Activated CD4-positive, alpha-beta T cell treated with anti-CD3 and anti-CD28 coated beads for 1 hour (primary cell): Measurements from ENCODE around the gene SYNGR2.
"Not testable (repeated sequence)": the region's sequence is repeated elsewhere in the genome, so short reads cannot be mapped to it uniquely, and the experiment has no call there.

ENCODE experiments used
- DNase-seq: peaks from one replicate; pipeline ENCODE4 v3.0.0-alpha.2; 2020

The SYNGR2 gene

DNA sequence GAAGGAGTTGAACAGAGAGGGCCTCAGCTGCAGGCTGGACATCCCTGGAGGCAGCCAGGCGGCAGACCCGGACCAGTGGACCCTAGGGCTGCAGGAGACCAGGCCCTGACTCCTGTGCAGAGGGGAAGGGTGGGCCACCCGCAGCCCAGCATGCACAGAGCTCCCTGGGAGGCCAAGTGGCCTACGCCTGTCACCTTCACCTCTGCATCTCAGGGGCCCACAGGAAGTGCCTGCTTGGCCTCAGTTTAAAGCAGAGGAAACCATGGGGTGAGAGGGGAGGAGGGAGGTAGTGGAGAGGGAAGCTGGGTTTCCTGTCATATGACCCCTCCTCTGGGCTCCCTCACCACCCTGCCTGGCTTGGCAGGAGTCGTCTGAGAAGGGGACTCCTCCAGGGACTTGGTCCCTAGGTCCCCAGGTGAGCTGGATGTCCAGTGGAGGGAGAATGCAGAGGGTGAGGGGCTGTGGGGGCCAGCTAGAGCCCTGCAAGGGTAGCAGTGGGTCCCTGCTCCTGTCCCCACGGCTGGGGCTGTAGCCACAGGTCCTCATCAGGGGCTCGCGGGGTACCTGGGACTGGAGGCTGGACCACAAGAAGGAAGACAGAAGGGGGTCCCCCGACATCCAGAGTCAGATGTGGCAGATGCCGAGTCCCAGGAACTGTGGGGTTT lies 37.8 kb upstream of the SYNGR2 start, which contains the start of gene TMC8:
TSS of gene TMC8 (plus strand) at position 335 of the 665 bp plus-strand sequence. CDS start 818 bp downstream, outside the sequence.
- DNase-seq: peak; percentile 58

DNA sequence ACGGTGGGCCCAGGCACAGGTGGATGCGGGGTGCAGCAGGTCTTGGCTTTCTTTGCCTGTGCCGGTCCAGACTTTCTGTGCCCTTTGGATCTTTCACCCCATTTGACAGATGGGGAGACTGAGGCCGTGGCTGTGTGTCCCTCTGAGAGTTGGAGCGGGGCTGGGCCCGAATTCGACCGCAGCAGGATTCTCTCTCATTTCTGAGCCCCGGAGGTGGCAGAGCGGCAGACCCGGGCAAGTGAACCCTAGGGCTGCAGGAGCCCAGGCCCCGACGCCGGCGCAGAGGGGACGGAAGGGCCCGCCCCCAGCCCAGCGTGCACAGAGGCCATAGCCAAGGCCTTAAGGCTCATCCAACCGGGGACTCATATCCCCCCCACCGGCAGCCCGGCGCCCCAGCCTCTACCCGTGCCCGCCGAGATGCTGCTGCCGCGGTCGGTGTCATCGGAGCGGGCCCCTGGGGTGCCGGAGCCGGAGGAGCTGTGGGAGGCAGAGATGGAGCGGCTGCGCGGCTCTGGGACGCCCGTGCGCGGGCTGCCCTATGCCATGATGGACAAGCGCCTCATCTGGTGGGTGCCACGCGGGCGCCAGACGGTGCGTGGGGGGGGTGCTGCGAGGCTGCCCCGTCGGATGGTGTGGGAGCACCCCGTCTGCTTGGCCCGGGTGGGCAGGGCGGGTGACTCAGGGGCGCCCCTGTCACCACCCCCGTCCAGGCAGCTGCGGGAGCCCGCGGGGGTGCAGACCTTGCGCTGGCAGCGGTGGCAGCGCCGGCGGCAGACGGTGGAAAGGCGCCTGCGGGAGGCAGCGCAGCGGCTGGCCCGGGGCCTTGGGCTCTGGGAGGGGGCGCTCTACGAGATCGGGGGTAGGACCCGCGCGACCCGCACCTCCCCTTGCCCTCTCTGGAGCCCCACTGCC lies 37.0 kb upstream of the SYNGR2 start:
- no peak for DNase-seq

DNA sequence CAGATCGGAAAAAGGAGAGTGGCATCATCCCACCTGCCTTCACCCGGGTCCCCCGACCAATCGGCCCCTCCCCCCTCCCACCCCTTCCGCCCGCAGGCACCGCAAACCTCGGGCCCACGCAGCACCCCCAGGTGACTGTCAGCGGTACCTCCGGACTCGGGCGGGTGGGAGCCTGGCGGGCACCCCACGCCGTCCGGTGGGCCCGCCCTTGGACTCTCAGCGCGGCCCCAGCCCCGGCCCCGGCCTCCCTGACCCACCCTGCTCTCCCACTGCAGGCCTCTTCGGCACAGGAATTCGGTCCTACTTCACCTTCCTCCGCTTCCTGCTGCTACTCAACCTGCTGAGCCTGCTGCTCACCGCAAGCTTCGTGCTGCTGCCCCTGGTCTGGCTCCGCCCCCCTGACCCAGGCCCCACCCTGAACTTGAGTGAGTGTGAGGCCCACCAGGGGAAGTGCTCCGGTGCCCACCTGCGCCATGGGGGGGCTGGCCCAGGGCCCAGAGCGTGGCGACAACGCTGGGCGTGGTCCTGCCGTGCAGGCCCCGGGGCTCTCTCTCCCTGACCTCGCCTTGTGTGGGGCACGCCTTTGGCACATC lies 36.2 kb upstream of the SYNGR2 start:
- no peak for DNase-seq

DNA sequence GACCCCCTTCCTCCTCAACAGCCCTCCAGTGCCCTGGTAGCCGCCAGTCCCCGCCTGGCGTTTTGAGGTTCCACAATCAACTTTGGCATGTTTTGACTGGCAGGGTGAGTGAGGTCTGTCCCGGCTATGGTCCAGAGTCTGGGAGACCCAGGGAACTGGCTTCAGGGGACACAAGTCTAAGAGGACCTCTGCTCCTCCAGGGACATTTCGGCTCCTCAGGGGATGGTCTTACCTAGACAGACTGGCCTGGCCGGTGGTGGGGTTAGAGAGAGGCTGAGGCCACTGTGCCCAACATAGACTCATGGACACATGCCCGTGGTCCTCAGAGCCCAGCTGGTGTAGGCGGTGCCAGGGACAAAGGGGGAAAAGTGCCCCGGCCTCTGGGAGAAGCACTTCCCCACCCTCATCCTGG lies 35.6 kb upstream of the SYNGR2 start:
- no peak for DNase-seq

DNA sequence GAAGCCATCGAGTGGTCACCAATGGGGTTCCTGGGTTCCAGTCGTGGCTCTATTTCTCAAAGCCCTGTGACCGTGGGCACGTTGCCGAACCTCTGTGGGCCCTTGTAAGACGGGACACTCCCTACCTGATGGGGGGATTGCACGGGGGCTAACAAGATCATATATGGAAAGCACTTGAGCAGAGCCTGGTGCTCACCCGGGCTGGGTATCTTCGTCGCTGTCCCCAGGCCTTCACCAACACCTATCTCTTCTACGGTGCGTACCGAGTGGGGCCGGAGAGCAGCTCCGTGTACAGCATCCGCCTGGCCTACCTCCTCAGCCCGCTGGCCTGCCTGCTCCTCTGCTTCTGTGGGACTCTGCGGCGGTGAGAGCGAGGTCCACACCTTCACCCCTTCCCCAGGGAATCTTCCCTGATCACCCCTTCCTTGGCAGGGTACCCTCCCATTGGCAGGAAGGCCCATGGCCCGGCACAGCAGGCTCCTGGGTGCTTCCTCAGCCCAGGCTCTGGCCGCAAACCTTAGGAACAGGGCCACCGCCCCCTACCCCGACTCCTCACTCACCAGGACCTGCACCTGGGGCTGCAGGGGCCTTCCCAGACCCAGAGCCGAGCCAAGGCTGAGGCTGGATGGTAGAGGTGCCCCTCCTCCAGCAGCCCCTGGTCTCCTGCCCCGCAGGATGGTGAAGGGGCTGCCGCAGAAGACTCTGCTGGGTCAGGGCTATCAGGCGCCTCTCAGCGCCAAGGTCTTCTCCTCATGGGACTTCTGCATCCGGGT lies 35.0 kb upstream of the SYNGR2 start:
- no peak for DNase-seq

DNA sequence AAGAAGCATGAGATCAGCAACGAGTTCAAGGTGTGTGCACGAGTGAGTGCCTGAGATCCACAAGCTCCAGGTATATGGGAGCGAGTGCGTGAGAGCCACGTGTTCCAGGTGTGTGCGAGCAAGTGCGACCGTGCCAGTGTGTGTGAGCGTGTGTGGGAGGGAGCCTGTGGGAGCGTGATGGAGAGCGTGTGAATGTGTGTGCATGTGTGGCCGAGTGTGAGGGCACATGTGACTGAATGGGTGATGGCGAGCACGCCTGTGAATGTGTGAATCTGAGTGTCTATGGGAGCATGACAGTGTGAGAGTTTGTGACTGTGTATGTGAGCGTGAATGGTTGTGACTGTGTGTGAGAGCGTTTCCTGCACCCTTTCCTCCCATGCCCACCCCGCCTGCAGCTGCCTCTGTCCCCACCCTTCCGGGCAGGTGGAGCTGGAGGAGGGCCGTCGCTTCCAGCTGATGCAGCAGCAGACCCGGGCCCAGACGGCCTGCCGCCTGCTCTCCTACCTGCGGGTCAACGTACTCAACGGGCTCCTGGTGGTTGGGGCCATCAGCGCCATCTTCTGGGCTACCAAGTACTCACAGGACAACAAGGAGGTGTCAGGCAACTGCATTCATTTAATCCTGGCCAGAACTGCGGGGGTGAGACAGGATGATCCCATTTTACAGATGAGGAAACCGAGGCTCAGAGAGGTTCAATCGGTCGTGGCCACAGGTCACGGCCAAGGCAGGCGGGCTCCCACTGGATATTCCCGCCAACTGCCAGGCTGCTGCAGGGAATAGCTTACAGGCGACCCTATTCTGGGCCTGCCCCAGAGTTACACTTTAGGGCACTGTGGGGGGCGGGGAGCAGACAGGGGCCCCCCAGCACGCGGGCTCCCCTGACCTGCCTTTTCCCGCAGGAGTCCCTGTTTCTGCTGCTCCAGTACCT lies 34.1 kb upstream of the SYNGR2 start:
- peak; percentile 68 for DNase-seq

DNA sequence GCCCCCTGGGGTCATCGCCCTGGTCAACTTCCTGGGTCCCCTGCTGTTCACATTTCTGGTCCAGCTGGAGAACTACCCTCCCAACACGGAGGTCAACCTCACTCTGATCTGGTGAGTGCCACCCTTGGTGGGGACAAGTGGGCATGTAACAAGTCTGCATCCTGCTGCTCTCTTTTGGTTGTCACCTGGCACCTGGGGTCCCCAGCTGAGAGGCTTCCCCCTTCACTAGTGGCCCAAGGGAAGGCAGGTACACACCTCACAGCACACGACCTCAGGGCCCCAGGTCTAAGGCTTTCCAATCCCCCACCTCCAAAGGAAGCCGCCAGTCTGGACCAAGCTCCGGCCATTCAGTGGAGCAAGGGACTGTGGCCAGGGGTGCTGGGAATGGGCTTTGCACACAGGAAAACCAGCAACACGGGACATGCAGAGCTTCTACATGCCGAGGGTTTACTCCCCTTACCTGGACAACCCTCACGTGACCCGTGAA lies 33.4 kb upstream of the SYNGR2 start:
- peak; percentile 7 for DNase-seq

DNA sequence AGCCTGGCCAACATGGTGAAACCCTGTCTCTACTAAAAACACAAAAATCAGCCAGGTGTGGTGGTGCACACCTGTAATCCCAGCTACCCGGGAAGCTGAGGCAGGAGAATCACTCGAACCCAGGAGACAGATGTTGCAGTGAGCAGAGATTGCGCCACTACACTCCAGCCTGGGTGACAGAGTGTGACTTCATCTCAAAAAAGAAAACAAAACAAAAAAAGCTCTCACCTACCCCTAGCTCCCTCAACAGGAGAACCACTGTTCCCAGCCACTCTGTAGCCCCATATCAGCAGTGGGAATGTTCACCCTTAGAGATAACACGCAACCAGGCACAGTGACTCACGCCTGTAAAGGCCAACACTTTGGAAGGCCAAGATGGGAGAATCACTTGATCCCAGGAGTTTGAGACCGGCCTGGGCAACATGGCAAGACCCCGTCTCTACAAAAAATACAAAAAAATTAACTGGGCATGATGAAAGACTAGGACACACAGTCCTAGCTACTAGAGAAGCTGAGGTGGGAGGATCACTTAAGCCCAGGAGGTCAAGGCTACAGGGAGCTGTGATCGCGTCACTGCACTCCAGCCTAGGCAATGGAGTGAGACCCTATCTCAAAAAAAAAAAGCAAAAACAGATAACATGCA lies 32.4 kb upstream of the SYNGR2 start:
- DNase-seq: no peak

DNA sequence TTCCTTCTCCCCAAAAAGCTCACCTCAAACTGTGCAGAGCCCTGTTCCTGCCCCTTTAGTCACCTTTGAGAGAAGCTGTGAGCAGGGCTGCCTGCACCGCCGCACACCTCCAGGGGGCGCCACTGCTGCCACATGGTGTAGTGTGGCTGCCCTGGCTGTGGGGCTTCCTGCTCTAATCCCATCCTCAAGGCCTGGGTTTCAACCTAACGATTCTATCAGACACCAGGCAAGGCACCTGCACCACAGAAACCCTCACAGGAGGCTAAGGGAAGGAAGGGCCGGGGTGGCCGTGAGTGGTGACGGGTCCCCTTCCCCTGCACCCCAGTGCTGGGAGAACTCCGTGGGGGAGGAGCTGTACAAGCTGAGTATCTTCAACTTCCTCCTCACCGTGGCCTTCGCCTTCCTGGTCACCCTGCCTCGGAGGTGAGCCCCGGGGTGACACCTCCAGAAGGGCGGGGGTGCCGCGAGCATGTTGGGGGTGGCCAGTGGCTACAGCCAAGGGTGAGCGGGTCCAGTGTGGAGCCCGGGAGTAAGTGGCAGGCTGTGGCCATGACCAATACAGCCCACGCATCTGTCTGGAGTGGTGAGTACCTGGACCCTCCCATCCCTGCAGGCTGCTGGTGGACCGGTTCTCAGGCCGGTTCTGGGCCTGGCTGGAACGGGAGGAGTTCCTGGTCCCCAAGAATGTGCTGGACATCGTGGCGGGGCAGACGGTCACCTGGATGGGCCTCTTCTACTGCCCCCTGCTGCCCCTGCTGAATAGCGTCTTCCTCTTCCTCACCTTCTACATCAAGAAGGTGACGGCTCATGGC lies 30.8 kb upstream of the SYNGR2 start:
- DNase-seq: no peak

DNA sequence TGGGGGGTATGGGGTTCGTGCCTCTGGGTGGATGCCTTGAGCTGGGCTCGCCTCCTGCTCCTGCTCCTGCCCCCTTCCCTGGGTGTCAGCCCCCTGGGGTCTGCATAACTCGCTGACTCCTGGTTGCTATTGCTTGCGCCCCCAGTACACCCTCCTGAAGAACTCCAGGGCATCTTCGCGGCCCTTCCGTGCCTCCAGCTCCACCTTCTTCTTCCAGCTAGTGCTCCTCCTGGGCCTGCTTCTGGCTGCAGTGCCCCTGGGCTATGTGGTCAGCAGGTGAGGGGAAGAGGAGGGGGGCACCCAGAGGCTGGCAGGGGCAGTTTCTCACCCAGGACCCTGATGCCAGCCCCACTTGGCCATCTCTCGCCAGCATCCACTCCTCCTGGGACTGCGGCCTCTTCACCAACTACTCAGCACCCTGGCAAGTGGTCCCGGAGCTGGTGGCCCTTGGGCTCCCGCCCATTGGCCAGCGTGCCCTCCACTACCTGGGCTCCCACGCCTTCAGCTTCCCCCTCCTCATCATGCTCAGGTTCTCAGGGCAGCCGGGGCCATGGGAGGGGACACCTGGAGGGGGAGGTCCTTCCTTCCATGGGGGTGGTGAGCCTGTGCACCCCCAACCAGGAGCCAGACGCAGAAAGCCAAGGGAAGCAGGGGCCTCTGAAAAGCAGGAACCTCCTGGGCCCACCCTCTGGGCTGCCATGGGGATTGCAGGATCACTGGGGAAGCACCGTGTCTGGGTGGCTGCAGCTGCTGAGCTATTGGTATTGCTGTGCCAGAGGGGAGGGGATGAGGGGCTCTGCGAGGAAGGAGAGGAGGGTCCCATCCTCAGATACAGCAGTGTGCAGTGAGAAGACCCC lies 29.9 kb upstream of the SYNGR2 start:
- DNase-seq: no peak

DNA sequence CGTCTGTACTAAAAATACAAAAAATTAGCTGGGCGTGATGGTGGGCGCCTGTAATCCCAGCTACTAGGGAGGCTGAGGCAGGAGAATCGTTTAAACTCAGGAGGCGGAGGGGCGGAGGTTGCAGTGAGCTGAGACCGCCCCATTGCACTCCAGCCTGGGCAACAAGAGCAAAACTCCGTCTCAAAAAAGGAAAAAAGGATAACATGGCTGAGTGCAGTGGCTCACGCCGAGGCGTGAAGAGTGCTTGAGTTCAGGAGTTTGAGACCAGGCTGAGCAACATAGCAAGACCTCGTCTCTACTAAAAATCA lies 28.6 kb upstream of the SYNGR2 start:
- DNase-seq: not testable (repeated sequence)

DNA sequence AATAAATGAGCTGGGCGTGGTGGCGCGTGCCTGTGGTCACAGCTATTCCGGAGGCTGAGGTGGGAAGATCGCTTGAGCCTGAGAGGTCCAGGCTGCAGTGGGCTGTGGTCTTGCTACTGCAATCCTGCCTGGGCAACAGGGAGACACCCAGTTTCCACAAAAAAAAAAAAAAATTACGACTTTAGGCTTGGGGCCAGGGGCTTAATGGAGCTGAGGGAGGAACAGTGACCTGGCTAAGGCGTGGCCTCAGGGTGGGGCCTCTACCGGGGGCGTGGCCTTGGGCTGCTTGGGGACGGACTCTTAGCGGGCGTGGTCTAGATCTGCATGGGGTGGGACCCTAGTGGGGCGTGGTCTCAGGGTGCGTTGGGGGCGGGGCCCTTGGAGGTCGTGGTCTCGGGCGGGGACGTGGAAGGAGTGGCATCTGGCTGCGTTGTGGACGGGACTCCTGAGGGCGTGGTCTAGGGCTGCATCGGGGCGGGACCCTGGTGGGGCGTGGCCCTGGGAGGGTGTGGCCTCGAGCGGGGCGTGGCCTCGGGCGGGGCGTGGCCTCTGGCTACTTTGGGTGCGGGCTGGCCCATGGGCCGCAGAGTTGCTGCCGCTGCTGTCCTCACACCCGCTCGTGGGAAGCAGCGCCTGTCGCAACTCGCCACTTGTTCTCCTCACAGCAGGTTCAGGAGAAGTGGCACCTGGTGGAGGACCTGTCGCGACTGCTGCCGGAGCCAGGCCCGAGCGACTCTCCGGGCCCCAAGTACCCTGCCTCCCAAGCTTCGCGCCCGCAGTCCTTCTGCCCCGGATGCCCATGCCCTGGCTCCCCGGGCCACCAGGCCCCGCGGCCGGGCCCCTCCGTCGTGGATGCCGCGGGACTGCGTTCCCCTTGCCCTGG lies 28.0 kb upstream of the SYNGR2 start:
- DNase-seq: peak; percentile 86

DNA sequence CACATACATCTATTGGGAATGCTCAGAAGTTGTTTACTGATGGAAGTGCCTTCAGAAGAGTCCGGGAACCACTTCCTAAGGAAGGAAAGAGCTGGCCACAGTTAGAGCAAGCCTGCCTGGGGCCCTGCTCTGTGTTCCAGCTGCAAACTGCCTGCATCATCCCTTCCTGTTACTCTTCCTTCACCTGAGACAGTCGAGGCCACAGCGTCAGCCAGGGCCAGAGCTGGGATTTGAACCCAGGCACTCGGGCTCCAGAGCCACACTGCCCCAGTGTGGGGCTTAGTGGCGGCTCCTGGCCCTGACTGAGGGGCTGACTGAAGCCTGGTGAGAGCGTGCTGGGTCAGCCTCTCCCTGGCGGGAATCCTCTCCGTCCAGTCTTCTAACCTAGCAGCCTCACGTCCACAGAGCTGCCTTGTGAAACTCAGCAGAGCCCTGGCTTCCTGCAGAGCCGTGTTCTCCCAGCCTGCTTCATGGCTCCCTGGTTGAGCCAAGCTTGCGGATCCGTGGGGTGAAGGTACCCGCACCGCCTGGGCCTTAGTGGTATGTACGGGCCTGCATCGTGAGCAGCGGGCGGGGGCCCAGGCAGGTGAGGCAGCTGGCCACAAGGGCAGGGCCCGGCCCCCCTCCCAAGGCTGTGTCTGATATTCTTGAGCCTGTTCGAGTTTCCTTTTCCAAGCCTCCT lies 26.8 kb upstream of the SYNGR2 start:
- no peak for DNase-seq

DNA sequence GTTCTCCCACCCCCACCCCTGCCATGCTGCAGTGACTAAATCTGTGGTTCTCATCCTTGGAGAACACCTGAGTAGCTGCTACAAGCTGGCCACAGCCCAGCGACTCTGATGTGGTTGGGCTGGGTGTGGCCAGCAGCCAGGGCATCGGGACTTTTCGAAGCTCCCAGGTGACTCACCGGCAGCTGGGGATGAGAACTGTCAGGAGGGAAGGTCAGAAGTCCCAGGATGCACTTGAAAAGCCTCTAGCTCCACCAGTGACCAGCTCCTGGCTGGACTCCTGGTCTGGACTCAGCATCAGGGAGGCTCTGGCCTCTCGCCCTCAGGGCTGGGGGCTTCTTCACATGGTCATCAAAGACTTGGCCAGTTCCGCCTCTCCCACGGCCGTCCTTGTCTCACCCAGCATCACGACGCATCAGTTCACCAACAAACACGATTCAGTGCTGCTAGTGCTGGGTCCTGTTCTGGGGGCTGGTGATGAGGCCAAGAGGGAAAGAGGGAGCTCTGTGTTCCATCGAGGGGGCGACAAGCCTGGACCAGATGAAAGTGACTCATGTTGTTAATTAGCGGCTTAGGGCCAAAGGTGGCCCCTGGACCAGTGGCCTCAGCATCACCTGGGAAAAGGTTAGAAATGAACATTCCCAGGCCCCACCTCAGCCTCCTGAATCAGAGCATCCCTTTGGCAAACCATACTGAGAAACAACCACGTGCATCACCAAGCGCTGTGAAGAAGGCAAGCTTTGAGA lies 26.1 kb upstream of the SYNGR2 start:
- DNase-seq: no peak

DNA sequence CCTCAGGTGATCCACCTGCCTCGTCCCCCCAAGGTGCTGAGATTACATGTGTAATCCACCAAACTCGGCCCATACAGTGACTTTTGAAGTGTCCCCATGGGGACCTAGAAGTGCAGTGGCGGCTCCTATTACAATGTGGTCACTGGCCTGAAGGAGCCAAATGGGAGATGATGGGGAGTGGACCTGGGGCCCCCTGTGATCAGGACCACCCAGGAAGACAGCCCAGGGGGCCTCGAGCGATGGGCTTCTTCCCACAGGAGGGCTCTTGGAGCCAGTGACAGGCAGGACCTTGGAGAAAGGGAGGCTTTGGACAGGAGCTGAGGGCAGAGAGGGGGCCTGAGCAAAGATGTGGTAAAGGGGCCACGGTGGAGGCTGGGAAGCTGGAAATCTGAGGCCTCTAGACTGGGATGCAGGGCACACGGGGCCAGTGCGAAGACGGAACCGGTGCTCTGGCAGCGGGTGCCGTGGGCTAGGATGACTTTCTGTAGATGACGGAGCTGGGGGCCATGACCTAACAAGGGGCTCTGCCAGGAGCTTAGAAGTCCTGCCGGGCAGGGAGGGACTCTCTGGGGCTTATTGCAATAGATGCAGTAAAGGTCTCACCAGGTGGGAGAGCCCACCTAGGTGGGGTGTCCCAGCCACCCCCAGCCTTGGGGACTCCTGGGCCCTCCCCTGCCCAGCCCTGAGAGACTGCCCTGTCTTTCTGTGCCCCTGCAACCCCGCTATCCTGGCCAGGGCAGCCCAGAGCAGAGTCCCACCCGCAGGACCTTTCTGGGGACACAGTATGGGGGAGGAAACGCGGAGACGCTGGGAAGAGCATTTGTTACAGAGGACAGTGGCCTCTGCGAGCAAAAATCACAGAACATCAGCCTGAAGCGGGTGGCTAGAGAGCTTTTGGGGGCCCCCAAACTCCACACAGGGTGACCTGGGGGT lies 24.9 kb upstream of the SYNGR2 start:
- no peak for DNase-seq
